ENCODE measurements around the gene FAM118A. TPM values are rescaled to one million over a fixed set of nuclear protein-coding genes. Genes with fewer than 3 reads are reported as not detected.
"Not testable (repeated sequence)": the region's sequence is repeated elsewhere in the genome, so short reads cannot be mapped to it uniquely, and the experiment has no call there.

FAM118A gene
- total RNA-seq, 3 donors from 2014 or later, result 23.4 to 60.3 (median 27.5) TPM

GRCh38 chr22:45272498-45272897 is 37.2 kb upstream of the FAM118A start:
- Mint-ChIP-seq H3K36me3 (ENCODE audit: insufficient read depth) (no peaks in the 10 kb centered on the region), H3K9me3 (no peaks in the 10 kb centered on the region), H3K4me1 (ENCODE audit: low read depth) (peaks cover 11% of the 10 kb centered on the region), H3K27me3 (ENCODE audit: low read depth) (no peaks in the 10 kb centered on the region), H3K4me3 (no peak overlapping the region)
- DNase-seq (no peak), ATAC-seq (no peak)

- Mint-ChIP-seq H3K9me3 (no peaks in the 10 kb centered on the region), H3K36me3 (ENCODE audit: insufficient read depth) (no peaks in the 10 kb centered on the region), H3K4me3 (no peak overlapping the region), H3K4me1 (ENCODE audit: low read depth) (peaks cover 13% of the 10 kb centered on the region), H3K27me3 (ENCODE audit: low read depth) (no peaks in the 10 kb centered on the region)
- no peak for DNase-seq
- ATAC-seq, result no peak
Measured at GRCh38 chr22:45273452-45274075, 36.2 kb upstream of the FAM118A start.

GRCh38 chr22:45276507-45277105 is 33.1 kb upstream of the FAM118A start:
- Mint-ChIP-seq H3K4me1 (ENCODE audit: low read depth) (peaks cover 12% of the 10 kb centered on the region), H3K4me3 (no peak overlapping the region), H3K36me3 (ENCODE audit: insufficient read depth) (no peaks in the 10 kb centered on the region), H3K9me3 (no peaks in the 10 kb centered on the region), H3K27me3 (ENCODE audit: low read depth) (peaks cover 2% of the 10 kb centered on the region)
- no peak for DNase-seq
- ATAC-seq, result no peak

GRCh38 chr22:45277720-45278119 is 32.0 kb upstream of the FAM118A start:
- DNase-seq; H3K9me3 Mint-ChIP-seq; H3K27me3 Mint-ChIP-seq (ENCODE audit: low read depth); ATAC-seq; H3K4me3 Mint-ChIP-seq; H3K36me3 Mint-ChIP-seq (ENCODE audit: insufficient read depth): not testable (repeated sequence)
- peaks cover 12% of the 10 kb centered on the region for H3K4me1 Mint-ChIP-seq (ENCODE audit: low read depth)

DNA sequence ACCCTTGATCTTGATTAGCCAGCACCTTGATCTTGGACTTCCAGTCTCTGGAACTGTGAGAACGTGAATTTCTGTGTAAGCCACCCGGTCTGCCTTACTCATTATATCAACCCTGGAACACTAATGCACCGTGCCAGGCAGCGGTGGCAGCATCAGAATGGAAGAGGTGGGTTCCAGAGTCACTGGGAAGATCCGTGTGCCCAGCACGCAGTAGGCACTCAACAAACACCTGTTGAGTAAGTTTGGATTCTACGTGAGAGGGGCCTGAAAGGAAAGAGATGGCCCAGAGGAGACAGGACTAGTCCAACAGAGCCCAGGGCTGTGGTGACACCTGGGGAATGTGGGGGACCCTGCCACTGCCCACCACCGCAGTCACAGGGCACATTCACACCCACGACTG is 31.6 kb upstream of the FAM118A start:
- Mint-ChIP-seq H3K27me3 (ENCODE audit: low read depth) (peaks cover 4% of the 10 kb centered on the region), H3K36me3 (ENCODE audit: insufficient read depth) (no peaks in the 10 kb centered on the region), H3K9me3 (no peaks in the 10 kb centered on the region), H3K4me3 (no peak overlapping the region), H3K4me1 (ENCODE audit: low read depth) (peaks cover 12% of the 10 kb centered on the region)
- DNase-seq, result no peak
- no peak for ATAC-seq

DNA sequence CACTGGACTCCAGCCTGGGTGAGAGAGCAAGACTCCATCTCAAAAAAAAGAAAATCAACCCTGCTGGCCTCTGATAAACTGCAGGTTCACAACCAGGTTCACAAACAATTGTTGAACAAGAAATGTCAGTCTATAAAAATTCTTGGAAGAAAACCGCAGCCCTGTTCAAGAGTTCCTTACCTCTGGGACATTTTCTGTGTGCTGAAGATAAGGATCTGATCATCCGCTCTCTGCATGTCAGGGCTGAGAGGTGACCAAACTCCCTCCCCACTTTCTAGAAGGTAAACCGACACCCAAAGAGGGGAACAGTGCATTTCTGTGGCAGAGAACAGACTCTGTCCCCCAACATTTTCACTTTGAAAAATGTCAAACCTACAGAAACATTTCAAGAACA is 29.1 kb upstream of the FAM118A start:
- H3K27me3 Mint-ChIP-seq (ENCODE audit: low read depth), result peaks cover 15% of the 10 kb centered on the region
- no peak for DNase-seq
- no peak overlapping the region for H3K4me3 Mint-ChIP-seq
- ATAC-seq, result no peak
- H3K36me3 Mint-ChIP-seq (ENCODE audit: insufficient read depth), result no peaks in the 10 kb centered on the region
- peaks cover 16% of the 10 kb centered on the region for H3K4me1 Mint-ChIP-seq (ENCODE audit: low read depth)
- H3K9me3 Mint-ChIP-seq, result no peaks in the 10 kb centered on the region

DNA sequence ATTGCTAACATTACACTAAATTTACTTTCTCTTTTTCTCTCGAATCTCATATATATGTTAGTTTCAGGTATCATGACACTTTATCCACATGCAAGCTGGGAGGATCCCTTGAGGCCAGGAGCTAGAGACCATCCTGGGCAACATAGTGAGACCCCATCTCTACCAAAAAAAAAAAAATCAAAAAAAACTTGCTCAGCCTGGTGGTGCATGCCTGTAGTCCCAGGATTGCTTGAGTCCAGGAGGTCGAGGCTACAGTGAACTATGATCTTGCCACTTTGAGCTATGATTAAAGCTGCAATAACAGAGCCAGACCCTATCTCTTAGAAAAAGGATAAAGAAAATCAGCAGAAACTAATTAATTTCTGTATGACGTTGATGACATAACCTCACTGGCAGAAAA is 28.7 kb upstream of the FAM118A start:
- H3K4me1 Mint-ChIP-seq (ENCODE audit: low read depth), result peaks cover 16% of the 10 kb centered on the region

GRCh38 chr22:45284705-45285262 is 24.9 kb upstream of the FAM118A start, which contains the start of gene UPK3A:
TSS of gene UPK3A (plus strand) at chr22:45284949. CDS start at chr22:45285014, 65 bp downstream.
- H3K9me3 Mint-ChIP-seq, result no peaks in the 10 kb centered on the region
- peak; percentile 99 for ATAC-seq
- H3K27me3 Mint-ChIP-seq (ENCODE audit: low read depth), result peaks cover 19% of the 10 kb centered on the region
- peaks cover 11% of the 10 kb centered on the region for H3K4me1 Mint-ChIP-seq (ENCODE audit: low read depth)
- no peaks in the 10 kb centered on the region for H3K36me3 Mint-ChIP-seq (ENCODE audit: insufficient read depth)
- peak; percentile 54 for DNase-seq
- no peak within 1 kb of the TSS for H3K4me3 Mint-ChIP-seq

More for the DNA sequence above, 28.7 kb upstream of the FAM118A start:
- Mint-ChIP-seq H3K4me3 (no peak overlapping the region), H3K9me3 (no peaks in the 10 kb centered on the region), H3K27me3 (ENCODE audit: low read depth) (peaks cover 18% of the 10 kb centered on the region), H3K36me3 (ENCODE audit: insufficient read depth) (no peaks in the 10 kb centered on the region)
- DNase-seq, result no peak
- no peak for ATAC-seq

GRCh38 chr22:45285263-45286058 is 24.3 kb upstream of the FAM118A start:
- no peak overlapping the region for H3K4me3 Mint-ChIP-seq
- no peaks in the 10 kb centered on the region for H3K9me3 Mint-ChIP-seq
- no peaks in the 10 kb centered on the region for H3K36me3 Mint-ChIP-seq (ENCODE audit: insufficient read depth)
- ATAC-seq (no peak), DNase-seq (no peak)
- peaks cover 5% of the 10 kb centered on the region for H3K4me1 Mint-ChIP-seq (ENCODE audit: low read depth)
- peaks cover 19% of the 10 kb centered on the region for H3K27me3 Mint-ChIP-seq (ENCODE audit: low read depth)

DNA sequence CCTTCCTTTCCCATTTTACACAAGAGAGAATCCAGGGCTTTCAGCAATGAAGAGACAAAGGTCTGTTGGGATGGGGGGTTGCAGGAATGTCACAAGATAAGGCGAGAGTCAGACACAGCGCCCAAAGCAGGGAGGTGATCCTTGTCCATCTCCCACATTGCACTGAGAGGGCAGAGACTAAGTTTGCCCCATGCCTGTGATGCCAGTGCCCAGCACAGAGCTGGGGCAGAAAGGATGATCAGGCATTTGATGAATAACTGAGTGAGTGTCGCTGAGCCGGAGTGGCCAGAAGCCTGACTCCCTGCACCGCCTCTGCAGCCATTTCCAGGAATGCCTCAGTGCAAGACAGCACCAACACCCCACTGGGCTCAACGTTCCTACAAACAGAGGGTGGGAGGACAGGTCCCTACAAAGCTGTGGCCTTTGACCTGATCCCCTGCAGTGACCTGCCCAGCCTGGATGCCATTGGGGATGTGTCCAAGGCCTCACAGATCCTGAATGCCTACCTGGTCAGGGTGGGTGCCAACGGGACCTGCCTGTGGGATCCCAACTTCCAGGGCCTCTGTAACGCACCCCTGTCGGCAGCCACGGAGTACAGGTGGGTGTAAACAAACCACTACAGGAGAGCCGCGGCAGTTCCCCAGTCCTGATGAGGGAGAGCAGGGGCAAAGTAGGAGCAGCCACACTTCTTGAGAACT is 22.7 kb upstream of the FAM118A start:
- no peak for DNase-seq
- Mint-ChIP-seq H3K4me1 (ENCODE audit: low read depth) (peaks cover 5% of the 10 kb centered on the region), H3K9me3 (no peaks in the 10 kb centered on the region), H3K27me3 (ENCODE audit: low read depth) (peaks cover 15% of the 10 kb centered on the region), H3K36me3 (ENCODE audit: insufficient read depth) (no peaks in the 10 kb centered on the region), H3K4me3 (no peak overlapping the region)
- ATAC-seq, result no peak

DNA sequence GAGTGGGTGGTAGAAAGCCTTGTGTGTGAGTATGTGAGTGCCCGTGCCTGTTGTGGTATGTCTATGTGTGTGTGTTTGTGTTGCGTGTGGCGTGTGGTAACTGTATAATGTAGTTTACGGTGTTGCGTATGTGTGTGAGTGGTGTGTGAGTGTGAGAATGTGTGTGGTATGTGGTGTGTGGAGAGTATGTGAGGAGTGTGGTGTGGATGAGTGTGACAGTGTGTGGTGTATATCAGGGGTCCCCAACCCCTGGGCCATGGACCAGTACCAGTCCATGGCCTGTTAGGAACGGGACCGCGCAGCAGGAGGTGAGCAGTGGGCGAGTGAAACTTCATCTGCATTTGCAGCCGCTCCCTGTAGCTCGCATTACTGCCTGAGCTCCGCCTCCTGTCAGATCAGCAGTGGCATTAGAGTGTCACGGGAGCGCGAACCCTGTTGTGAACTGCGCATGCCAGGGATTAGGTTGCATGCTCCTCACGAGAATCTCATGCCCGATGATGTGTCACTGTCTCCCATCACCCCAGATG is 19.3 kb upstream of the FAM118A start:
- H3K36me3 Mint-ChIP-seq (ENCODE audit: insufficient read depth), result no peaks in the 10 kb centered on the region
- DNase-seq, result no peak
- peaks cover 5% of the 10 kb centered on the region for H3K27me3 Mint-ChIP-seq (ENCODE audit: low read depth)
- peaks cover 5% of the 10 kb centered on the region for H3K4me1 Mint-ChIP-seq (ENCODE audit: low read depth)
- peak in 1 of 2 donors; percentile 10 for ATAC-seq
- H3K4me3 Mint-ChIP-seq, result no peak overlapping the region
- H3K9me3 Mint-ChIP-seq, result no peaks in the 10 kb centered on the region

- no peaks in the 10 kb centered on the region for H3K36me3 Mint-ChIP-seq (ENCODE audit: insufficient read depth)
- peak; percentile 10 to 60 for ATAC-seq
- no peak for DNase-seq
- no peaks in the 10 kb centered on the region for H3K27me3 Mint-ChIP-seq (ENCODE audit: low read depth)
- no peak overlapping the region for H3K4me3 Mint-ChIP-seq
- peaks cover 11% of the 10 kb centered on the region for H3K4me1 Mint-ChIP-seq (ENCODE audit: low read depth)
- no peaks in the 10 kb centered on the region for H3K9me3 Mint-ChIP-seq
Measured at GRCh38 chr22:45291061-45291930, 18.4 kb upstream of the FAM118A start.

DNA sequence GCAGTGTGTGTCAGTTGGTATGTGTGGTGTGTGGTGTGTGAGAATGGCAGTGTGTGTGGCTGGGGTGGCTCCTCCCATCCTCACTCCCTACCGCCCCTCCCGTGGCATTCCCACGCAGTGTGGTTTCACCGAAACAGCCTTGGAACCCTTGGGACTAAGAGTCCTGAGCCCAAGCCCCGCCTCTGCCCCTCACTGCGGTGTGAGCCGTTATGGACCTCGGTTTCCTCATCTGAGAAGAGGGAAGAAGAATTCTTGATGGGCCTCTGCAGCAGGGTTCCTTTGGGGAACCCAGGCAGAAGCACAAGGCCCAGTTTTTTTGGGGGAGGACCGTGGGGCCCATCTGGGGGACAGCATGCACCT is 17.8 kb upstream of the FAM118A start:
- peaks cover 17% of the 10 kb centered on the region for H3K4me1 Mint-ChIP-seq (ENCODE audit: low read depth)
- H3K36me3 Mint-ChIP-seq (ENCODE audit: insufficient read depth), result no peaks in the 10 kb centered on the region
- no peak overlapping the region for H3K4me3 Mint-ChIP-seq
- H3K9me3 Mint-ChIP-seq, result no peaks in the 10 kb centered on the region
- ATAC-seq, result no peak
- no peaks in the 10 kb centered on the region for H3K27me3 Mint-ChIP-seq (ENCODE audit: low read depth)
- no peak for DNase-seq
